ENCODE results near the gene PALLD.

The PALLD gene

GRCh38 chr4:168908851-168909273 is 412.0 kb downstream of the PALLD start:
- FAIRE-seq (no peak), DNase-seq (ENCODE audit: insufficient read length, low spot score) (no peak)
- TF ChIP-seq POU2F2 (IDR thresholded peaks at IDR 0.05; ENCODE audit: low read depth, low read length) (no peak), PAX5 (IDR thresholded peaks at IDR 0.05; ENCODE audit: insufficient read depth, low read length, severe bottlenecking) (no peak)

- TF ChIP-seq PAX5 (IDR thresholded peaks at IDR 0.05; ENCODE audit: insufficient read depth, low read length, severe bottlenecking) (no peak), POU2F2 (IDR thresholded peaks at IDR 0.05; ENCODE audit: low read depth, low read length) (no peak), TAF1 (IDR thresholded peaks at IDR 0.05; ENCODE audit: low read depth, low read length) (no peak), POLR2AphosphoS5 (IDR thresholded peaks at IDR 0.05; ENCODE audit: low read depth, low read length) (no peak), SPI1 (IDR thresholded peaks at IDR 0.05; ENCODE audit: low read depth, low read length) (no peak), POLR2A (IDR thresholded peaks at IDR 0.05; ENCODE audit: low read depth, low read length) (no peak)
- FAIRE-seq, result no peak
- DNase-seq (ENCODE audit: insufficient read length, low spot score), result no peak
These were observed 417.2 kb downstream of the PALLD start for GRCh38 chr4:168914095-168914494.

GRCh38 chr4:168917138-168917779 is 420.4 kb downstream of the PALLD start:
- DNase-seq (ENCODE audit: insufficient read length, low spot score), result no peak
- TF ChIP-seq SPI1 (IDR thresholded peaks at IDR 0.05; ENCODE audit: low read depth, low read length) (no peak), TAF1 (IDR thresholded peaks at IDR 0.05; ENCODE audit: low read depth, low read length) (no peak), POU2F2 (IDR thresholded peaks at IDR 0.05; ENCODE audit: low read depth, low read length) (no peak), PAX5 (IDR thresholded peaks at IDR 0.05; ENCODE audit: insufficient read depth, low read length, severe bottlenecking) (no peak), POLR2A (IDR thresholded peaks at IDR 0.05; ENCODE audit: low read depth, low read length) (no peak), POLR2AphosphoS5 (IDR thresholded peaks at IDR 0.05; ENCODE audit: low read depth, low read length) (no peak)
- FAIRE-seq, result no peak

- TF ChIP-seq POU2F2 (IDR thresholded peaks at IDR 0.05; ENCODE audit: low read depth, low read length) (no peak), POLR2A (IDR thresholded peaks at IDR 0.05; ENCODE audit: low read depth, low read length) (no peak), SPI1 (IDR thresholded peaks at IDR 0.05; ENCODE audit: low read depth, low read length) (no peak), POLR2AphosphoS5 (IDR thresholded peaks at IDR 0.05; ENCODE audit: low read depth, low read length) (no peak), PAX5 (IDR thresholded peaks at IDR 0.05; ENCODE audit: insufficient read depth, low read length, severe bottlenecking) (no peak), TAF1 (IDR thresholded peaks at IDR 0.05; ENCODE audit: low read depth, low read length) (no peak)
- no peak for DNase-seq (ENCODE audit: insufficient read length, low spot score)
- FAIRE-seq, result peak; percentile 5
These were observed 423.0 kb downstream of the PALLD start for GRCh38 chr4:168919706-168920324.

- FAIRE-seq, result no peak
- no peak for DNase-seq (ENCODE audit: insufficient read length, low spot score)
- TF ChIP-seq POLR2AphosphoS5 (IDR thresholded peaks at IDR 0.05; ENCODE audit: low read depth, low read length) (no peak), PAX5 (IDR thresholded peaks at IDR 0.05; ENCODE audit: insufficient read depth, low read length, severe bottlenecking) (no peak), SPI1 (IDR thresholded peaks at IDR 0.05; ENCODE audit: low read depth, low read length) (no peak), POLR2A (IDR thresholded peaks at IDR 0.05; ENCODE audit: low read depth, low read length) (no peak), POU2F2 (IDR thresholded peaks at IDR 0.05; ENCODE audit: low read depth, low read length) (no peak), TAF1 (IDR thresholded peaks at IDR 0.05; ENCODE audit: low read depth, low read length) (no peak)
These were observed 423.7 kb downstream of the PALLD start for GRCh38 chr4:168920441-168921065.

- TF ChIP-seq POU2F2 (IDR thresholded peaks at IDR 0.05; ENCODE audit: low read depth, low read length), result no peak
- no peak for TF ChIP-seq SPI1 (IDR thresholded peaks at IDR 0.05; ENCODE audit: low read depth, low read length)
- no peak for TF ChIP-seq TAF1 (IDR thresholded peaks at IDR 0.05; ENCODE audit: low read depth, low read length)
- no peak for TF ChIP-seq PAX5 (IDR thresholded peaks at IDR 0.05; ENCODE audit: insufficient read depth, low read length, severe bottlenecking)
- TF ChIP-seq POLR2A (IDR thresholded peaks at IDR 0.05; ENCODE audit: low read depth, low read length), result no peak
- TF ChIP-seq POLR2AphosphoS5 (IDR thresholded peaks at IDR 0.05; ENCODE audit: low read depth, low read length), result no peak
- DNase-seq (ENCODE audit: insufficient read length, low spot score), result peak; percentile 21
- peak; percentile 94 for FAIRE-seq
These were observed 426.8 kb downstream of the PALLD start for GRCh38 chr4:168923526-168924194.

GRCh38 chr4:168924667-168925066 is 427.8 kb downstream of the PALLD start:
- no peak for TF ChIP-seq TAF1 (IDR thresholded peaks at IDR 0.05; ENCODE audit: low read depth, low read length)
- no peak for TF ChIP-seq SPI1 (IDR thresholded peaks at IDR 0.05; ENCODE audit: low read depth, low read length)
- TF ChIP-seq POU2F2 (IDR thresholded peaks at IDR 0.05; ENCODE audit: low read depth, low read length), result no peak
- TF ChIP-seq POLR2A (IDR thresholded peaks at IDR 0.05; ENCODE audit: low read depth, low read length), result no peak
- TF ChIP-seq PAX5 (IDR thresholded peaks at IDR 0.05; ENCODE audit: insufficient read depth, low read length, severe bottlenecking), result no peak
- no peak for TF ChIP-seq POLR2AphosphoS5 (IDR thresholded peaks at IDR 0.05; ENCODE audit: low read depth, low read length)

GRCh38 chr4:168925789-168926490 is 429.1 kb downstream of the PALLD start:
- FAIRE-seq (no peak), DNase-seq (ENCODE audit: insufficient read length, low spot score) (no peak)
- TF ChIP-seq POU2F2 (IDR thresholded peaks at IDR 0.05; ENCODE audit: low read depth, low read length), result no peak
- TF ChIP-seq POLR2A (IDR thresholded peaks at IDR 0.05; ENCODE audit: low read depth, low read length), result no peak
- TF ChIP-seq POLR2AphosphoS5 (IDR thresholded peaks at IDR 0.05; ENCODE audit: low read depth, low read length), result no peak
- no peak for TF ChIP-seq SPI1 (IDR thresholded peaks at IDR 0.05; ENCODE audit: low read depth, low read length)
- TF ChIP-seq TAF1 (IDR thresholded peaks at IDR 0.05; ENCODE audit: low read depth, low read length), result no peak
- no peak for TF ChIP-seq PAX5 (IDR thresholded peaks at IDR 0.05; ENCODE audit: insufficient read depth, low read length, severe bottlenecking)

More at GRCh38 chr4:168924667-168925066, 427.8 kb downstream of the PALLD start:
- FAIRE-seq (no peak), DNase-seq (ENCODE audit: insufficient read length, low spot score) (no peak)

Measured in GM12891 (cell line).